HG02970 (cell line): ENCODE results near the gene FAM13A.

Experiments
- ATAC-seq: cut with Tn5 transposase; IDR thresholded peaks from one replicate; pipeline ENCODE4 v1.9.1; 2021; ENCODE audit warnings: mild to moderate bottlenecking, moderate library complexity, moderate number of reproducible peaks; ENCODE audit not compliant: unreplicated experiment, low FRiP score

The FAM13A gene

DNA sequence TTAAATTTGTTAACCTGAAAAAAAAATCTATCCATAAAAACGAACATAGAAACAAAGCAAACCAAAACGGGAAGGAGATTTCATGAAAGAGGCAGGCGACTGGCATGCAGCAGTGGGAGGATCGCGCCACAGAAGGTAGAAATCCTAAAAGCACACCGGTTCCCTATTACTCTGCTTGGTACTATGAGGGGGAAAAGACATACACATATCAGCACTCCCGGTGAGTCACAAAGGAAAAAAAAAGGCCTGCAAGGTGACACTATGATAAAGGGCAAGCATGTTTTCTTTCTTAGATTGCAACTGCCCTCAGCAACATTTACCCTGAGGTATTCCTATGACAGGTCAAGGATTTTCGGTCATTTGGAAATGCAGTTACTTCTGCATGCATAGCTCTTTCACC lies 298.7 kb downstream of the FAM13A start:
- ATAC-seq, result no peak

DNA sequence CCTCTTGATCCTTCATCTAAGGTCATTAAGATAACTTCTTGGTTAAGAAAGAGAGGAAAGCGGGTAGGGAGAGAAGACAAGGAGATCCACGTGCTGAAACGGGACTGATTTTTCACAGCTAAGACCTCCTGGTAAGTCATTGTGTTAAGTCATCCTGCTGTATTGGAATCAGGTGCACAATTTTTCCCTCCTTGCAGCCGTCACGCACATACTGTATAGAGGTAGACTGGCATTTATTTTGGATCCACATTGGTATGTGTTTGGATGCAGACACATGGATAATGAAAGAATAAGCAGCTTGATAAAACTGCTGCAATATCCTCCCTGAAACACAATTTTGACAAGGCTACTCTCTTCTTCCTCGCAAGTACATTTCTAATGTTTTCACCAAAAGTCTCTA lies 299.2 kb downstream of the FAM13A start:
- no peak for ATAC-seq

DNA sequence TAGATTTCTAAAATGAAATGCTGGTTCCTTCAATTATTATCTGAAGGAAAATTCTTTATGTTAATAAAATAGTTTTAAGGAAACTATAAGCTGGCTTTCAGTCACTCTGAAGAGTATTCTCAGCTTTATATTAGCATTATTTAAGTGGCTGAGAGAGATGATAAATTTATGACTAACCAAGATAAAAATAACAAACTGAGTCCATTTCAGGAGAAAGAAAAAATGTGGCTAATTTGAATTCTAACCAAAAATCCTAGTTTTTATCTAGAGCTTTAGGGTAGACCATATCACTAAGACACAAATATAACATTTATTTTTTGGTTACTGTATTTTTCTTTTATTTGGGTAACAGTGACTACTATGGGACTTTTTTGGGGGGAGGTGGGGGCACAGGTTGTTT lies 299.9 kb downstream of the FAM13A start:
- ATAC-seq, result no peak

DNA sequence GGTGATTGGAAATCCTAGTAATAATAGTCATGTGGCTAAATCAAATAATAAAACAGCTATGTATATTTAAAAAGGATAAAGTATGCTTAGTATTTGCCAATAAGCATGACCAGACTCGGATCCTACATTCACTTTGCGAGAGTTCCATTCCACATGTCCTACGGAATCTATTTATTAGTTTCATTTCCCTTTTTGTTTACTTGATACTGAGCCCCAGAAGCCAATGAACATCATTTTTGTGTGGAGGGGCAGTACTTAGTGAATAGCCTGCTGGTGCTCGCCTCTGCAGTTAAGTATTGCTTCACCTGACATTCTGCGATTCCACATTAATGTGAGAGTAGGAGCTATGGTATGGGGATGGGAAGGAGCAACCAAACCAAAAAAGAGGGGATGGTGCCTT lies 300.8 kb downstream of the FAM13A start:
- no peak for ATAC-seq

DNA sequence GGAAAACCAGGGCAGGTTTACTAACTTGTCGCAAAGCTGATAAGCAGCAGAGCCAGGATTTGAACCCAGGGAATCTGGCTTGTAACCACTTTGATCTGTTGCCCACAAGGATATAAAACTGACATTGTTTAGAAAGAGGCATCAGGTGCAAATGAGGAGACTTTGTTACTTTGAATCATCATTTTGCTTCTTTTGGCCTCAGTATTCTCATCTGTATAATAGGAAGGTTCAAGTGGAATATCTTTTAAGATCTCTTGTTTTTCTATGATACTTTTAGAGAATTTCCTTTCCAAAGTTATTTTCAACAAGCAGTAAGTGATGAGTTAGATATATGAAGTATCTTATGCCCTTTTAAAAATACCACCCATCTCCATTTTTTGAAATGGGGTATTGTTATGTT lies 301.5 kb downstream of the FAM13A start:
- no peak for ATAC-seq

DNA sequence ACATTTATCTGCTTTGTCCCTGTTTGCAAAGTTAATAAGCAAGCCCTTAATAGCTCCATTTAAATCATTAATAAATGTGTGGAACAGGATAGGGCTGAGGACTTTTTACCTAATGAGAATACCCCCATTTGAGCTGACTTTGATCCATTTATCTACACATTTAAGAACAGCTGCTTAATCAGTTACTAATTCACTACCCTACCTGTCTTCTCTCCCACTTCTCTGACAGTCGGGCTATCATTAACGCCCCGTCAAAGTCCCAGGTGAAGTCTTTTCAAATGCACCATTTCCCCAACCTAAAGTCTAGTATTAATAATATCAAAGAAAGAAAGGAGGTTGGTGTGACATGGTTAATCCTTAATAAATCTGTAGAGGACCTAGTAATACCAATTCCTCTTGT lies 302.2 kb downstream of the FAM13A start:
- no peak for ATAC-seq

DNA sequence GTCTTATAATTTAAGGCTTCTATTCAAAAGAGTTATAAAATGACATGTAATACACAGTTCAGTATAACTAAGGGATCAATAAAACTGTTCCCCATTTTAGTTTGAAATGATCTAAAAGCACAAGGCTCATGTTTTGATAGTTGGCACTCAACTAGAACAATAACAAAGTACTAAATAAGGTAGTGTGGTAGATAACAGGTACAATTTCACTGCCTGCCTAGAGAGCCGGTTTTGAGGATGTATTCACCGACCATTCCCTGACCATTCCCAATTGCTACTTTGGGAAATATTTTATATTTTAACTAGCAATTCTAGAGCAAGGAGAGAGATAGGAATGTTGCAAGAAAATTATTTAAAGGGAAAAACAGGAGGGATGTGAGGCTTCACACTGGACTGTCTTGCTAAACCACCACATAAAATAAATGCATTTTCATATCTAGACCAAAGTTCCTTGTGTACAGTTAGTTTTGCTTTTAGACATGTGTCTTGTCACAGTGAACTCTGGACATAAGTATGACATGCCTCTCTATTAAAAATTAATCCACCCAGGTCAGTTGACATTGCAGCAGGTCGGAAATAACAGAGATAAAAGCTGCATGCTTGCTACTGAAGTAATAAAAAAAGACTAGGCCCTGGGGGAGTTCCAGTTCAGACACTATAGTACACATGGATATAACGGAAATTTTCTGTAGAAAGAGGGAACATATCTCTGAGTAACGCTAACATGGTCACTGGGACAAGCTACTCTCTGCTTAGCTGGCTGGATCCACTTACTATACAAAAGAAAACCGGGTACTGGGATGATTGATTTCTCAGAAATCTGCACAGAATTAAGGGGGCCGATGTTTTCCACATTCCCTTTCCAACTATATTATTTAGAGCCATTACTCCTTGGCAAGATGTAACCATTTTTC lies 303.1 kb downstream of the FAM13A start:
- no peak for ATAC-seq

DNA sequence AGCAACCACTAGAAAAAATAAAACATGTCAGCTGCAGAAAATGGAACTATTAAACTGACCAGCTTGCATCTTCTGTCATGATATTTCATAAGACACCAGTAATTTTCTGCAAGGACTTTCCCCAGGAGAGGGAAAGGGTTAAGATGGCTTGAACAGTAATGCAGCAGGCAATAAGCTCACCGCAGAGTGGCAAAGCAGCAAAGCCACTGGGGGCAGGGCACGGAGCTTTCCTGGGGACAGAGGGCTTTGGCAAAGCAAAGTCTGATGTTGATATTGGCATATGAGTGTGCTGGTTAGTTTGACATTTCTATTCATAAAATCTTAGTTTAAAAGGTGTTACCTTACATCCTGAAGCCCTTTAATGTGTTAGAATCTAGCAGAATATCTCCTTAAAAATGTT lies 304.2 kb downstream of the FAM13A start:
- no peak for ATAC-seq

DNA sequence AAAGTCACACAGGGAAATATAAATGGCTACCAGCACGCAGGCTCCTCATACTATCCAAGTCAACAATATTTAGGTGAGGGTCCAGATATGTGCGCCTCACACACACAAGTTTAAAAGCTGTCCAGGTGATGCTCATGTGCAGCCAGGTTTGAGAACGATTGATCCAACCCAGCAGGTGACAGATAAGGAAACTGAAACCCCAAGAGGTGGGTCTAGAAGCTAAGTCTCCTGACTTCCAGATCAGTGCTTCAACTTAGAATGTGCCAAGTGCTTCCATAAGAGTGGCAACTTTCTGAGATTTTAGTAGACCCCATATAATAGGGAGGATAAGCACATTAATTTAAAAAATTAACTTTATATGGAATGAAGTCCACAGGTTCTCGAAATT lies 304.9 kb downstream of the FAM13A start:
- no peak for ATAC-seq

DNA sequence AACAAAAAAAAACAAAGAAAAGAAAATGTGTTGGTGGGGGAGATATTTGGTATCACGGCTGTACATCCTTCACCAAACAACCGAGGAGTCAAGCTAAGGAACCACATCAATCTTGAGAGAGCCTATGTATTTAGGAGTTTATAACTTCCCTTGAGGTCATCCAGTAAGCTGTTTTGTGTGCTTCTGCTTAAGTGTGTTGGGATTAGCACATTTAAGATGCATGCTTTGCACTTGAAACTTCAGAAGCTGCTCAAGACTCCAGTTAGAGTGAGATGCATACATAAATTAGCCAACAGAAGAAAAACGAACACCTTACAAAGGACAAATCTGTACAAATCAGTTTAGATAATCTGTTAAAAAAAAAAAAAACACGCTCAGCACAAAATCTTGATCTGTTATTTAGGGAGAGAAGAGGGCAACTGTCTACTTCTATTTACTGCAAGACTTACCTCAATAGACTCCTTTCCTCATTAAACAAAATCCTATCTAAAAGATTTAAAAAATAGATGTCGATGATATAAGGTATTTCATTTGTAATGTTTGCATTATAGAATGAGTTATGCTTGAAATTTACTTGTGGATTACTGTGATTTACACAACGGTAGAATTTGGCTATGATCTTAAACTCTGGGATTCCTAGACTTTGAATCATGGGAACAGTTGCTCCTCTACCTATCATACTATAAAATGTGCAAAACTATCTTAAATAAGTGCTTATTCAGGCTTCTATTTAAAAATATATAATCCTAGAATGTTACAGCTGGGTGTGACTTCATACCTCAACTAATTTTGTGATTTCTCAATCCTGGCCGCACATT lies 305.5 kb downstream of the FAM13A start:
- no peak for ATAC-seq

DNA sequence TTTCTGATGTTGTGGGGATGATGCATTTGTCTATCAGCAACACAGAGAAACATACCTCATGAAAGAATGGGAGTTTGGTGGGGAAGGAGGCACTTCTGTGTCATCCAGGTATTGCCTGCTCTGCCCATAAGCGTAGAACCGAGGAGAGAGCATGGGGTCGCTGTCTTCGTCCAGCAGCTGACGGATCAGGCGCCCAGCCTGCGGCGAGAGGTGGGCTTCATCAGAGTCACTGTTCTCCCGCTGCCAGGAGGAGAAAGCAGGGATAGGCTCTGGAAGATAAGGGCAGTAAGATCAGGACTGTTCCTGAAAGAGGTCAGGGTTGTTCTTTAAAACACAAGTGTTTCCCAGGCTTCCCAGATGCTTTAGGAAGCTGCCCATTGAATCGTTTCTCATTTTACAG lies 306.6 kb downstream of the FAM13A start:
- no peak for ATAC-seq

DNA sequence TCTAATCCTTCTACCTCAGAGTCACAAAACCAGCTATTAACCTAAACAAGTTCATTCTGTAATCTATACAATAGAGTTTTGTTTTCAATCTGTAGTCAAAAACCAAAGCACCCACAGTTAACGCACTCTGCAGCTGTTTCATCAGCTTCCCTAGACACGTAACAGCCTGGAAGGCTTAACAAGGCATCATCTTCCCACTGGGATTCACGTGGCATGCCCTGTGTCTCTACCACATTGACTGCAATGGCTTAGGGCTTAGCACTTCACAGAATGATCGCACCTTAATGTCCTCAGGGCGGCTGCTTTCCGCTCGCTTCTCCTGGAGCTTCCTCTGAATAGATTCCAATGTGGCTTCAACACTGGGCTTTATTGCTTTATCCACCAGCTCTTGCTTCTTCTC lies 309.6 kb downstream of the FAM13A start:
- ATAC-seq, result no peak

DNA sequence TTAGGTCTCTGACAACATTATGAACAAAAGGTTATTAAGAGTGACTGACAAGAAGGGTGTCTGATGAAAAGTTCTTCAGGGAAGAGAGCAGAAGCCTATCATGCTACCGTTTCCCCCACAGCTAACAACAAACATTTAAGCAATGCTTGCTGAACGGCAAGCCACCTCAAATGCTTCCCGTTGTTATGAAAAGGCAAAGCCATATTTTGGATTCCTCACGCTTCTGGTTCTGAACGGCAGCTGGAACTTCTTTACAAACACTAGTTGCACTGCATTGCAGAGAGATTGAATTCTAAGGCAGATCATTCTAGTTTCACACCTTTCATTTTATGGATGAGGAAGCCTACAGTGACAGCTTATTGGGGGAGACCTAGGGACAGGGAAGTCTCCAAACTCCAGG lies 310.8 kb downstream of the FAM13A start:
- no peak for ATAC-seq

DNA sequence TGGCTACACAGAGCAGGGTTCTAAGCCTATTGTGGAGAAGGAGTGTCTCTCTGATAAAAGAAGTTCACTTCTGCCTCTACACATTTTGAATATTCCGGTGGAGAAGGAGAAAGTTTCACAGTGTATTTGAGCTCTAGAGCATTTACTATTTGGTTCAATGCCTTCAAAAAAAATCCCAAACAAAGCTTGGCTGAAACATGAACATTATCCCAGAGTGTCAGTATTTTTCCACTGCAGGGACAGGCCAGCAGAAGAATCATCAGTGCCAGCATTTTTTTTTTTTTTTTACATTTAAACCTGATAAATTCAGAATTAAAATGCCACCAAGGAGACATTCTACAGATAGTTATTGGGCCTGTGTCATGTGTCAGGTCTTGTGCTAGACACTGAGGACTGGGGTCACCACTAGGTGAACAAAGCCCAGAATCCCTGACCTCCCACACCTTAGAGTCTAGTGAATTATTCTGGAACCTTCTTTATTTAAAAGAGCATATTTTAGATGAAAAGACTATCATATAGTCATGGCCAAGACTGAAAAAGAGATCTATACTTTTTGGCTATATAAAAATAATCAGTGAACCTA lies 311.3 kb downstream of the FAM13A start:
- ATAC-seq, result no peak

DNA sequence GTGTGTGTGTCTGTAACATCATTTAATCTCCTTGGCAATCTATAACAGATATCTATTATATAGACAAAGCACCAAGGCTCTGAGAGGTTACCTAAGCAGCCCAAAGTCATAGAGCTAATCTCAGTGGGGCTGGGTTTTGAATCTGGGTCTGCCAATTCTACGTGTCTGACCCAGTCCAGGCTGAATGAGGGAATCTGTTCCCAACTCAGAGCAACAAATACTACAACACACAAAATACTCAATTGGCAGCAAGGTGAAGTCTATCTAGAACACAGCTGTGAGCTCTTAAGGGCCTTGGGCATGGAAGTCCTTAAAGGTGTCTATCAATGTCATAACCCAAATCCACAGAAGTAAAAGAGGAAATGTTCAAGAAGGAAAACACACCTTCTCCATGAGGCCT lies 311.8 kb downstream of the FAM13A start:
- ATAC-seq, result no peak

DNA sequence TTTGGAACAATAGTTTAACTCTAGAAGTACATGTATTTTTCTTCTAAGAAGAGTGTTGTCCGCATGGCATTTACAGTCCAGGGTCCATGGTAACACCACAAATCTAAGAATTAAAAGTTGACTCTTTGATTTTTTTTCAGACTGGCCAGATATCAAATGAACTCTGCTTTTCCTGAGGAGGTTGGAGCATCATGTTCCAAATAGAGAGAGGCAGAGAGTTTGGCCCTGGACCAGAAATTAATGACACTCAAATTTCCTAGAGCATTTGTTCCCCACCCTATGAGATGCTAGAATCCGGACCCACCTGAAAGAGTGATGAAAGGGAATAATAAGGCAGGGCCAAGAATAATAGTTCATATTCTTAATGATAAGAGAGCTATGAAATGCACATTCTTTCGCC lies 312.4 kb downstream of the FAM13A start:
- ATAC-seq, result no peak

DNA sequence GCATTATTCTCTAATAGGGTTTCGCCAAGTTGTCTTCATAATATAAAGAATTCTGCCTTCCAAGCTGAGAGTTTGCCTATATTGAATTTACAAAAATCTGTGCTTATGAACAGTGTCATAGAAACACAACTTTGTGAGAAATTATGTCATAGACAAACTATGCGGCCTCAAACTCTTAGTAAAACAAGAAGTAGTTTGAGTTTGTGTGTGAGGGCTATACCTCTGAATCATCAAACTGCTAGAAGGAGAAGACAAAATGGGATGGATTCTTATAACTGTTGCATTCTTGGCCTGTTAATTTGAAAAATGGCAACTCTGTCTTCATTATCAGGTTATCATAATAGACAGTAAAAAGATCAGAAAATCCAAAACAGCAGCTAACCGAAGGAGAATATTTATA lies 313.3 kb downstream of the FAM13A start:
- ATAC-seq, result no peak

DNA sequence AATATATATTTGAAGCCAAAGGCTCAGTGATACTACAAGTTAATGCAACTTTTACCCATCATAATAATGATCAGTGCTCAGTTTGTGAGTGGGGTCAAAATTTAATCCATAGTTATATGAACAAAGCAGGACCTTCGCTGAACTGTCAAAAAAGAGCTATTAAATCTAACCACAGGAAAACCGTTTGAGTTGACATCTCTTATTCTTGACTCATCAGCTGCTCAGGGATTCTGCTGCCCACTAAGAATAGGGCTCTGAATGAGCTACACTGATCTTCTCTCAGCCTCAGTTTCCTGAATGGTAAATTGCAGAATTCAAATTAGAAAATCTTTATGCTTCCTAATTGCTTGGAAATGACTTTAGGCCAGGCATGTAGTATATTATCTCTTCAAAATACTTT lies 314.4 kb downstream of the FAM13A start:
- no peak for ATAC-seq

DNA sequence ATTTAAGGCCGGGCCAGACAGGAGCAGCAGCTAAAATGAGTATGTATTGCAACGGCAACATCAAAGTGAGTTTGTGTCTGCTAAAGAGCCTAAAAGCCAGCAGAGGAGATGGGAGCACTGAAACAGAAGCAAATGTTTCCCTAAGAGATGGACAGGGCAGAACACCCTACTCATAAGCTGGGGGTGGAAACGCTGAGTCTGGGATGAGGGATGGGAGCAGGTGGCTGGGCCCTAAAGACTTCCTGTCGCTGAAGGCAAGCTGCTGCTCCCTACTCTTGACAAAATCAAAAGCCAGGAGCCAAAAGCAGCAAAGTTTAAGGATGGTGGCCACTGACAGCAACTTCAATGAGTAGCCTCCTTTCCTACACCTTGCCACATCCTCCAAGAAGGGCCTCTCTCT lies 318.8 kb downstream of the FAM13A start:
- ATAC-seq, result no peak

DNA sequence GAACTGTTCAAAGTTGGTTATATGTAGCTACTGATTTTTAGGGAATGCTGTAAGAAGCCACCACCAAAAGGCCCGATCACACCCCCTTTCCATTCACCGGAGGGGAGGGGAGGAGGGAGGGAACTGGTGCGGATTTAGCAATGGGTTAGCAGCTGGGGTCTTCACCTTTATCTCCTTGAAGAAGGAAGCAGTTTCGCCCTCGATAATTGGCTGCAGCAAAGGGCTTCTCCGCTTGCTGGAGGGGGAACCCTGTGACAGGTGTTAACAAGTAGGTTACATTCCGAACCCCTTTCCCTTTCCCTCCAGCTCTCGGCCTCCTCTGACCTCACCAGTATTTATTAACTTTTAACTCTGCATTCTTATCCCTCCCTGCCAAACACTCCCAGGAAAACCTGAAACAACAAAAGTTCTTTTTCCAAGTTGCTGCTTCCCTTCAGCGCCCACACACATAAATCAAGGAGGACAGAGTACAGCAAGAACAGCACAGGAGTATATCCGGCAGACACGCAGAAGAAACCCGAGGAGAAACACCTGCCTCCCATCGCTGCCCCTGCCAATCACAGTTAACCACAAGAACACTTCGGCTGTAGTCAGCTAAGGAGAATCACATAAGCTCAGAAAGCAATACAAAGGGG lies 319.6 kb downstream of the FAM13A start:
- ATAC-seq, result no peak

DNA sequence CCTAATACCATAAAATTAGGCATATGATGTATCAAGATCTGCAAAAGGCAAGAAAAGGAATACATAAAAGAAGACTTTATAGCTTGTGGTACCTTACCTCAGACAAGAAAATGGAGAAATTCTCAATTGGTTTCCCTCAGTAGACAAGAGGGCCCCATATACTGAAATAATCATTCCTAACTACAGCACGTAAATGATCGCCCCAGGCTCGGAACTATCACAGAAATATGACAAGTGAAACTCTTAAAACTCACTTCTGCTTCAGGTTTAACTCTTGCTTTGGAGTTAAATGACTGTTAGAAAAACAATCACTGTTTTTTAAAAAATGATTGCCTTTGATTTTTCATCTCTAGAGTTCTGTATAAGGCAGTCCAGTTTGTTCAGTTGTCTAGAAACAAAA lies 320.7 kb downstream of the FAM13A start:
- ATAC-seq, result no peak
